Body of pancreas (tissue), 4 donors: Measurements from ENCODE around the gene PTPRJ. TPM values are rescaled to one million over a fixed set of nuclear protein-coding genes. Genes with fewer than 3 reads are reported as not detected.

Source experiments
- ATAC-seq: fragments of 150-250 bp; one replicate; pipeline ENCODE4 v1.9.1; 2016
- DNase-seq, 4 donors: peaks; one replicate each; pipeline ENCODE4 v3.0.0-alpha.2; 2019
- H3K27ac ChIP-seq, 4 donors: fragments of 200-600 bp; sonication (generic); 1 replicate in 3 of 4; 2 replicates in 1 of 4; pipeline versions ENCODE4 v1.5.1 to v1.6.1; 2016 to 2019; ENCODE audit warnings: mild to moderate bottlenecking in 1 of 4, mixed read lengths in 1 of 4, moderate library complexity in 1 of 4
- H3K27me3 ChIP-seq, 2 donors: fragments of 200-600 bp; sonication (generic); one replicate each; pipeline ENCODE4 v1.6.0; 2016; ENCODE audit warnings: mild to moderate bottlenecking in 1 of 2
- H3K36me3 ChIP-seq, 2 donors: fragments of 200-600 bp; sonication (generic); replicated peaks in 1 of 2; 2 replicates each; pipeline ENCODE4 v1.5.1; 2016; ENCODE audit warnings: low read depth in 2 of 2; ENCODE audit not compliant: insufficient read depth in 1 of 2
- H3K4me1 ChIP-seq: fragments of 200-600 bp; sonication (generic); one replicate; pipeline ENCODE4 v1.6.0; 2016
- H3K4me3 ChIP-seq, 2 donors: fragments of 200-600 bp; sonication (generic); 1 replicate in 1 of 2; 2 replicates in 1 of 2; pipeline ENCODE4 v1.5.1; 2016 to 2019
- H3K9me3 ChIP-seq, 3 donors: fragments of 200-600 bp; sonication (generic); 1 replicate in 2 of 3; 2 replicates in 1 of 3; pipeline ENCODE4 v1.5.1; 2016
- POLR2A ChIP-seq, 3 donors: fragments of 450-650 bp; IDR thresholded peaks; one replicate each; pipeline ENCODE4 v1.6.1; 2016; ENCODE audit warnings: antibody characterized with exemption in 3 of 3, mild to moderate bottlenecking in 2 of 3
- WGBS, 2 donors: methylation state at CpG; one replicate each; pipeline ENCODE4 v1.1.5; 2017; 5-methylcytosine and 5-hydroxymethylcytosine counted together
- intact Hi-C: fragments of 100-400 bp; cut with DNase I; formaldehyde crosslinking; loops from one replicate; pipeline ENCODE4 v1.15.1; 2023
- total RNA-seq, 2 donors: library from RNA; depleted of rRNA; stranded (reverse); fragments of >200 nt; gene quantifications; one replicate each; pipeline ENCODE4 v1.1.0, GENCODE V29; 2016
- TF ChIP-seq, protein P1 (sequence below), 7 experiments: fragments of 450-650 bp in 4 of 7; fragments of 200-600 bp in 3 of 7; sonication (generic) in 3 of 7; IDR thresholded peaks; one replicate each; pipeline ENCODE4 v1.5.1; 2016 to 2019; ENCODE audit warnings: antibody characterized with exemption in 7 of 7

PTPRJ gene
- total RNA-seq, 2 donors from 2014 or later, result 10.9 to 17.1 TPM

DNA sequence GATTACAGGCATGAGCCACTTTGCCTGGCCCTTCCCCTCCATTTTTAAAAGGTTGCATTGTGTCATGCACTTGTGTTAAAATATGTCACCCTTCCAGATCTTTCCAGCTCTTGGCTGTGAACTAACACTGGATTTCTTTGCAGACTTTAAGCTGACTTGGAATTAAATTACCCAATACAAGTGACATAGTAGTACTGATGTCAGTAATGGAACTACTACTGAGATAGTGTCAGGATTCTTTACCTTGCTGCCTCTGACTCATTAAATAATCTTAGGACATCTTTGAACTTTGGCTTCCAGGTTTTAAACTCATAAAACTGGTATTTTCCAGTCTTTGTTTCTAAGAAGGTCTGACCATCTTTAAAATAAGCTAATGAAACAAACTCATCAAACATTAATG lies 184.5 kb downstream of the PTPRJ start:
- H3K36me3 ChIP-seq, result peaks cover 0 to 14% of the 10 kb centered on the region in 2 donors
- H3K9me3 ChIP-seq, result no peaks in the 10 kb centered on the region
- H3K4me1 ChIP-seq, result no peaks in the 10 kb centered on the region
- no peak for DNase-seq
- TF ChIP-seq, protein P1, sequence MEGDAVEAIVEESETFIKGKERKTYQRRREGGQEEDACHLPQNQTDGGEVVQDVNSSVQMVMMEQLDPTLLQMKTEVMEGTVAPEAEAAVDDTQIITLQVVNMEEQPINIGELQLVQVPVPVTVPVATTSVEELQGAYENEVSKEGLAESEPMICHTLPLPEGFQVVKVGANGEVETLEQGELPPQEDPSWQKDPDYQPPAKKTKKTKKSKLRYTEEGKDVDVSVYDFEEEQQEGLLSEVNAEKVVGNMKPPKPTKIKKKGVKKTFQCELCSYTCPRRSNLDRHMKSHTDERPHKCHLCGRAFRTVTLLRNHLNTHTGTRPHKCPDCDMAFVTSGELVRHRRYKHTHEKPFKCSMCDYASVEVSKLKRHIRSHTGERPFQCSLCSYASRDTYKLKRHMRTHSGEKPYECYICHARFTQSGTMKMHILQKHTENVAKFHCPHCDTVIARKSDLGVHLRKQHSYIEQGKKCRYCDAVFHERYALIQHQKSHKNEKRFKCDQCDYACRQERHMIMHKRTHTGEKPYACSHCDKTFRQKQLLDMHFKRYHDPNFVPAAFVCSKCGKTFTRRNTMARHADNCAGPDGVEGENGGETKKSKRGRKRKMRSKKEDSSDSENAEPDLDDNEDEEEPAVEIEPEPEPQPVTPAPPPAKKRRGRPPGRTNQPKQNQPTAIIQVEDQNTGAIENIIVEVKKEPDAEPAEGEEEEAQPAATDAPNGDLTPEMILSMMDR (IDR thresholded peaks at IDR 0.05), result no peak
- TF ChIP-seq POLR2A (IDR thresholded peaks at IDR 0.05), result no peak
- H3K27me3 ChIP-seq, result no peaks in the 10 kb centered on the region
- H3K4me3 ChIP-seq, result no peak overlapping the region
- intact Hi-C loops, result no loop called here
- no peak overlapping the region for H3K27ac ChIP-seq
- no peak for ATAC-seq

DNA sequence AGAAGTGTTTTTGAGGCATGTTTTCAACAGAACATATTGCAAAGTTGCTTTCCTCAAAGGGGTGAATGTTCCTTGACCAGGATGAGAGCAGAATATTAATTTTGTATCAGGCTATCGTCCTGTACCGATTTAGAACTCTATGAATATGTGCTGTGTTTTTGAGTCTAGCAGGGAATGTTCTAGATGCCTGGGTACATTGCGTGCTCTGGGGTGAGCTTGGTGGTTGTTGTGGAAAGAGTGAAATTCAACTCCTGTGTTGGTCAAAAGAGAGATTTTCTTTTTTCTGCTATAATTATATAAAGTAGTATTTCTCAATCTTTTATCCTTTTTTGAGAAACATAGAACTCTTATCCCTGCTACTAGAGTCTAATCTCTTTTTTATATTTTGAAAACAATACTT lies 185.1 kb downstream of the PTPRJ start:
- Histone ChIP-seq H3K4me1 (no peaks in the 10 kb centered on the region), H3K4me3 (no peak overlapping the region), H3K27me3 (no peaks in the 10 kb centered on the region), H3K27ac (no peak overlapping the region), H3K9me3 (no peaks in the 10 kb centered on the region), H3K36me3 (peaks cover 0 to 14% of the 10 kb centered on the region in 2 donors)
- ATAC-seq (no peak), DNase-seq (no peak)
- WGBS, 2 donors, result 60 to 62% methylated on average over 3 of the region's 3 CpGs
- intact Hi-C loops, result no loop called here
- TF ChIP-seq, protein P1 (IDR thresholded peaks at IDR 0.05), result no peak
- no peak for TF ChIP-seq POLR2A (IDR thresholded peaks at IDR 0.05)

DNA sequence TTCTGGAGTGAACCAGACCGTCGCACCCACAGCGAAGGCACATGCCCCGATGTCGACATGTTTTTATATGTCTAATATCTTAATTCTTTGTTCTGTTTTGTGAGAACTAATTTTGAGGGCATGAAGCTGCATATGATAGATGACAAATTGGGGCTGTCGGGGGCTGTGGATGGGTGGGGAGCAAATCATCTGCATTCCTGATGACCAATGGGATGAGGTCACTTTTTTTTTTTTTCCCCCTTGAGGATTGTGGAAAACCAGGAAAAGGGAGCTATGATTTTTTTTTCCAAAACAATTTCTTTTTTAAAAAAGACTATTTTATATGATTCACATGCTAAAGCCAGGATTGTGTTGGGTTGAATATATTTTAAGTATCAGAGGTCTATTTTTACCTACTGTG lies 187.0 kb downstream of the PTPRJ start:
- H3K27ac ChIP-seq, result no peak overlapping the region
- 92 to 94% methylated on average over 6 of the region's 6 CpGs for WGBS, 2 donors
- H3K36me3 ChIP-seq, result peaks cover 0 to 14% of the 10 kb centered on the region in 2 donors
- intact Hi-C loops, result no loop called here
- H3K4me3 ChIP-seq, result no peak overlapping the region
- H3K4me1 ChIP-seq, result no peaks in the 10 kb centered on the region
- no peak for TF ChIP-seq POLR2A (IDR thresholded peaks at IDR 0.05)
- TF ChIP-seq, protein P1 (IDR thresholded peaks at IDR 0.05), result no peak
- H3K9me3 ChIP-seq, result no peaks in the 10 kb centered on the region
- no peaks in the 10 kb centered on the region for H3K27me3 ChIP-seq
- ATAC-seq, result no peak
- DNase-seq, result no peak

DNA sequence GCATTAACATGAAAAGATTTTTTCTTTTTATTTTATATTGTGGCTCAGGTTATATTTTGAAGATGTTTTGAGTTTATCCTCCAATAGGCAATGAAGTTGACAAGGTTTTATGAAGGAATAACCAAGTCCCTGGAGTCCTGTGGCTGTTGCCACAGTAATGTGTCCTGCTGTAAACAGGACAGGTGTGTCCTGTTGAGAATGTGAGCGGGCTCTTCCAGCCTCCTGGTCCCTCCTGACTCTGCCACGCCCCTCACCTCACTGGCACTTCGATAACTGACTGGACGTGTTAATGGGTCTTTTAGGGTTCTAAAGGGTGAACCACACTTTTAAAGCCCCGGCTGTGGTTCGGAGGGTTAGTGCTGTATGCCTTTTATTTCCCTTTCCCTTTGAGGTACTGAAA lies 188.5 kb downstream of the PTPRJ start:
- no peak overlapping the region for H3K27ac ChIP-seq
- peaks cover 0 to 12% of the 10 kb centered on the region in 2 donors for H3K36me3 ChIP-seq
- 86 to 100% methylated on average over 6 of the region's 6 CpGs for WGBS, 2 donors
- H3K4me3 ChIP-seq, result no peak overlapping the region
- ATAC-seq (no peak), DNase-seq (no peak)
- no peaks in the 10 kb centered on the region for H3K27me3 ChIP-seq
- intact Hi-C loops, result no loop called here
- H3K9me3 ChIP-seq, result no peaks in the 10 kb centered on the region
- TF ChIP-seq POLR2A (IDR thresholded peaks at IDR 0.05), result no peak
- TF ChIP-seq, protein P1 (IDR thresholded peaks at IDR 0.05), result no peak
- H3K4me1 ChIP-seq, result no peaks in the 10 kb centered on the region

DNA sequence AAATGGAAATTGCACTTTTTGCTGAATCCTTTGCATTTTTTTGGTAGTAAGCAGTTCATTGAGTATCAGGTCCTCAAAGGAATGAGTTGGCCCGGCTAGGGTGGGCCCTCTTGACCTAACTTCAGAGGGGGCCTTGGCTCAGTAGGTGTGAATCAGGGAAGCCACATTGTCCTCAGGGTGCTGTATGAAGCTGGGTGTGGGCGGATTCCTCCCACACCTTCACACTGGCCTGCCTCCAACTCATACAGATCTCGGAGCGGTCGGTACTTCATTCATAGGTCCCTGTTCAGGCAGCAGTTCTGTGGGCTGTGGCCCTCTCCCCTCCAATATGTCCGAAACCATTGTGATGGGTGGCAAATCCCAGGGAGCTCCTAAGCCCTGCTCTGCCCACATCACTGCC lies 188.9 kb downstream of the PTPRJ start:
- WGBS, 2 donors, result 67 to 69% methylated on average over 6 of the region's 6 CpGs

More for the DNA sequence above, 188.9 kb downstream of the PTPRJ start:
- ATAC-seq (no peak), DNase-seq (no peak)
- no peak for TF ChIP-seq POLR2A (IDR thresholded peaks at IDR 0.05)
- TF ChIP-seq, protein P1 (IDR thresholded peaks at IDR 0.05), result no peak
- Histone ChIP-seq H3K36me3 (peaks cover 0 to 12% of the 10 kb centered on the region in 2 donors), H3K4me3 (no peak overlapping the region), H3K9me3 (no peaks in the 10 kb centered on the region), H3K27me3 (no peaks in the 10 kb centered on the region), H3K4me1 (no peaks in the 10 kb centered on the region), H3K27ac (no peak overlapping the region)
- intact Hi-C loops, result no loop called here
